Measurements from ENCODE around the gene ATMIN. TPM values are rescaled to one million over a fixed set of nuclear protein-coding genes. Genes with fewer than 3 reads are reported as not detected.

Gene ATMIN
- total RNA-seq, 4 donors from 2014 or later: 30.7 to 65.0 (median 45.5) TPM

DNA sequence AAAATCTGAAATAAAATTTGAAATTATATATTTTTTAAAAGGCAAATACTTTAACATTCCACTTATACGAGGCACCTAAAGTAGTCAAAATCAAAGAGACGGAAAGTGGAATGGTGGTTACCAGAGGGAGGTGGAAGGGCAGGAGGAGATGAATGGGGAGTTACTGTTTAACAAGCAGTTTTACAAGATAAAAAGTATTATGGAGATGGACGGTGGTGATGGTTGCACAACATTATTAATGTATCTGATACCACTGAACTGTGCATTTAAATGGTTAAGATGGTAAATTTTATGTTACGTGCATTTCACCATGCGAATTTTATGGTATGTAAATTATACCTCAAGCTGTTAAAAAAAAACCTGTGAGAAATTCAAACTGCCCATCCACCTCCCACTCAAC, 34.3 kb upstream of the ATMIN start:
- Histone ChIP-seq H3K27me3 (no peaks in the 10 kb centered on the region), H3K4me1 (peaks cover 22% of the 10 kb centered on the region), H3K4me3 (no peak overlapping the region), H3K36me3 (no peaks in the 10 kb centered on the region), H3K9me3 (no peaks in the 10 kb centered on the region), H3K27ac (no peak overlapping the region)
- no peak for DNase-seq (ENCODE audit: low spot score in 2 of 2)
- 83% methylated on average over 5 of the region's 5 CpGs for WGBS
- TF ChIP-seq, protein P1, sequence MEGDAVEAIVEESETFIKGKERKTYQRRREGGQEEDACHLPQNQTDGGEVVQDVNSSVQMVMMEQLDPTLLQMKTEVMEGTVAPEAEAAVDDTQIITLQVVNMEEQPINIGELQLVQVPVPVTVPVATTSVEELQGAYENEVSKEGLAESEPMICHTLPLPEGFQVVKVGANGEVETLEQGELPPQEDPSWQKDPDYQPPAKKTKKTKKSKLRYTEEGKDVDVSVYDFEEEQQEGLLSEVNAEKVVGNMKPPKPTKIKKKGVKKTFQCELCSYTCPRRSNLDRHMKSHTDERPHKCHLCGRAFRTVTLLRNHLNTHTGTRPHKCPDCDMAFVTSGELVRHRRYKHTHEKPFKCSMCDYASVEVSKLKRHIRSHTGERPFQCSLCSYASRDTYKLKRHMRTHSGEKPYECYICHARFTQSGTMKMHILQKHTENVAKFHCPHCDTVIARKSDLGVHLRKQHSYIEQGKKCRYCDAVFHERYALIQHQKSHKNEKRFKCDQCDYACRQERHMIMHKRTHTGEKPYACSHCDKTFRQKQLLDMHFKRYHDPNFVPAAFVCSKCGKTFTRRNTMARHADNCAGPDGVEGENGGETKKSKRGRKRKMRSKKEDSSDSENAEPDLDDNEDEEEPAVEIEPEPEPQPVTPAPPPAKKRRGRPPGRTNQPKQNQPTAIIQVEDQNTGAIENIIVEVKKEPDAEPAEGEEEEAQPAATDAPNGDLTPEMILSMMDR (IDR thresholded peaks at IDR 0.05): no peak

- no peak overlapping the region for H3K4me3 ChIP-seq
- DNase-seq (ENCODE audit: low spot score in 2 of 2): no peak
- no peaks in the 10 kb centered on the region for H3K9me3 ChIP-seq
- H3K27me3 ChIP-seq: no peaks in the 10 kb centered on the region
- 73% methylated on average over 4 of the region's 4 CpGs for whole genome bisulfite sequencing
- TF ChIP-seq POLR2AphosphoS5 (IDR thresholded peaks at IDR 0.05) (no peak), EP300 (IDR thresholded peaks at IDR 0.05) (no peak), POLR2A (IDR thresholded peaks at IDR 0.05) (no peak)
- TF ChIP-seq, protein P1 (IDR thresholded peaks at IDR 0.05): no peak
- no peak overlapping the region for H3K27ac ChIP-seq
- H3K4me1 ChIP-seq: peaks cover 25% of the 10 kb centered on the region
- no peaks in the 10 kb centered on the region for H3K36me3 ChIP-seq
Measured at GRCh38 chr16:81003064-81003463, 32.6 kb upstream of the ATMIN start.

GRCh38 chr16:81003610-81004460, 31.8 kb upstream of the ATMIN start:
- H3K36me3 ChIP-seq: no peaks in the 10 kb centered on the region
- H3K4me1 ChIP-seq: peaks cover 26% of the 10 kb centered on the region
- peak overlapping the region; percentile 11 for H3K4me3 ChIP-seq
- H3K27me3 ChIP-seq: no peaks in the 10 kb centered on the region
- no peak for TF ChIP-seq POLR2AphosphoS5 (IDR thresholded peaks at IDR 0.05)
- TF ChIP-seq EP300 (IDR thresholded peaks at IDR 0.05): no peak
- TF ChIP-seq, protein P1 (IDR thresholded peaks at IDR 0.05): no peak
- TF ChIP-seq POLR2A (IDR thresholded peaks at IDR 0.05): no peak
- no peaks in the 10 kb centered on the region for H3K9me3 ChIP-seq
- WGBS: 61% methylated on average over 11 of the region's 11 CpGs
- no peak overlapping the region for H3K27ac ChIP-seq
- DNase-seq (ENCODE audit: low spot score in 2 of 2): no peak

- DNase-seq (ENCODE audit: low spot score in 2 of 2): no peak
- Histone ChIP-seq H3K27ac (no peak overlapping the region), H3K27me3 (no peaks in the 10 kb centered on the region), H3K9me3 (no peaks in the 10 kb centered on the region), H3K4me3 (peak overlapping the region; percentile 94), H3K36me3 (no peaks in the 10 kb centered on the region), H3K4me1 (peaks cover 26% of the 10 kb centered on the region)
- TF ChIP-seq POLR2A (IDR thresholded peaks at IDR 0.05): no peak
- TF ChIP-seq, protein P1 (IDR thresholded peaks at IDR 0.05): peak; percentile 30 to 64
- no peak for TF ChIP-seq EP300 (IDR thresholded peaks at IDR 0.05)
- no peak for TF ChIP-seq POLR2AphosphoS5 (IDR thresholded peaks at IDR 0.05)
- 49% methylated on average over 14 of the region's 14 CpGs for WGBS
Measured at GRCh38 chr16:81004646-81005353, 30.8 kb upstream of the ATMIN start.

GRCh38 chr16:81005610-81006161, 30.0 kb upstream of the ATMIN start:
- Histone ChIP-seq H3K27me3 (no peaks in the 10 kb centered on the region), H3K27ac (peak overlapping the region; percentile 99), H3K4me3 (peak overlapping the region; percentile 94), H3K36me3 (no peaks in the 10 kb centered on the region), H3K9me3 (no peaks in the 10 kb centered on the region), H3K4me1 (peaks cover 26% of the 10 kb centered on the region)
- WGBS: 26% methylated on average over 18 of the region's 18 CpGs
- DNase-seq (ENCODE audit: low spot score in 2 of 2): no peak
- TF ChIP-seq POLR2A (IDR thresholded peaks at IDR 0.05) (no peak), POLR2AphosphoS5 (IDR thresholded peaks at IDR 0.05) (no peak), EP300 (IDR thresholded peaks at IDR 0.05) (no peak)
- TF ChIP-seq, protein P1 (IDR thresholded peaks at IDR 0.05): no peak

Data from suprapubic skin (tissue), 4 donors.